Esophagus squamous epithelium (tissue), 5 donors: Measurements from ENCODE around the gene WDR73. TPM values are rescaled to one million over a fixed set of nuclear protein-coding genes. Genes with fewer than 3 reads are reported as not detected.

Source experiments
- DNase-seq: peaks from one replicate; lab custom pipeline; 2025; lab: John Stamatoyannopoulos, UW
- H3K27ac ChIP-seq, 4 donors: fragments of 200-600 bp; sonication (generic); one replicate each; pipeline ENCODE4 v1.5.1; 2016 to 2019; ENCODE audit warnings: mild to moderate bottlenecking in 1 of 4
- H3K27me3 ChIP-seq, 4 donors: fragments of 200-600 bp; sonication (generic); 1 replicate in 3 of 4; 2 replicates in 1 of 4; pipeline versions ENCODE4 v1.5.1 to v1.6.0; 2017 to 2021; ENCODE audit warnings: antibody characterized with exemption in 1 of 4
- H3K36me3 ChIP-seq, 3 donors: fragments of 200-600 bp; sonication (generic); one replicate each; pipeline ENCODE4 v1.5.1; 2016 to 2019
- H3K4me1 ChIP-seq, 3 donors: fragments of 200-600 bp; sonication (generic); one replicate each; pipeline ENCODE4 v1.5.1; 2017 to 2019
- H3K4me3 ChIP-seq, 4 donors: fragments of 200-600 bp; sonication (generic); 1 replicate in 3 of 4; 2 replicates in 1 of 4; pipeline ENCODE4 v1.5.1; 2016 to 2019; ENCODE audit warnings: mild to moderate bottlenecking in 2 of 4, moderate library complexity in 1 of 4
- H3K9me3 ChIP-seq, 3 donors: fragments of 200-600 bp; sonication (generic); one replicate each; pipeline ENCODE4 v1.5.1; 2016 to 2019
- POLR2A ChIP-seq, 4 donors: fragments of 450-650 bp; IDR thresholded peaks; one replicate each; pipeline ENCODE4 v1.6.1; 2017; ENCODE audit warnings: antibody characterized with exemption in 4 of 4, mild to moderate bottlenecking in 4 of 4, moderate library complexity in 3 of 4
- WGBS, 2 donors: methylation state at CpG; one replicate each; pipeline ENCODE4 v1.1.5; 2018; 5-methylcytosine and 5-hydroxymethylcytosine counted together
- intact Hi-C: fragments of 100-400 bp; cut with DNase I; formaldehyde crosslinking; loops from one replicate; pipeline ENCODE4 v1.15.0; 2022
- total RNA-seq, 4 donors: library from RNA; depleted of rRNA; stranded (reverse); fragments of >200 nt; gene quantifications; one replicate each; pipeline ENCODE4 v1.1.0, GENCODE V29; 2016
- TF ChIP-seq, protein P1 (sequence below), 6 experiments: fragments of 450-650 bp in 4 of 6; fragments of 200-600 bp in 2 of 6; sonication (generic) in 2 of 6; IDR thresholded peaks; one replicate each; pipeline ENCODE4 v1.5.1; 2016 to 2019; ENCODE audit warnings: antibody characterized with exemption in 6 of 6, mild to moderate bottlenecking in 4 of 6, moderate library complexity in 4 of 6
- donor health status: DM: yes; HTN: yes; CAD: no.

The WDR73 gene
- total RNA-seq, 4 donors from 2014 or later, result 14.1 to 27.5 (median 16.5) TPM

- intact Hi-C loops, result no loop called here
- Histone ChIP-seq H3K4me3 (no peak overlapping the region), H3K36me3 (peaks cover 0 to 86% (median 0%) of the 10 kb centered on the region in 3 donors), H3K4me1 (no peaks in the 10 kb centered on the region), H3K27ac (no peak overlapping the region), H3K27me3 (no peaks in the 10 kb centered on the region), H3K9me3 (no peaks in the 10 kb centered on the region)
- 94% methylated on average over 3 of the region's 3 CpGs for WGBS, 2 donors
- no peak for DNase-seq
- TF ChIP-seq POLR2A (IDR thresholded peaks at IDR 0.05), result no peak
- TF ChIP-seq, protein P1, sequence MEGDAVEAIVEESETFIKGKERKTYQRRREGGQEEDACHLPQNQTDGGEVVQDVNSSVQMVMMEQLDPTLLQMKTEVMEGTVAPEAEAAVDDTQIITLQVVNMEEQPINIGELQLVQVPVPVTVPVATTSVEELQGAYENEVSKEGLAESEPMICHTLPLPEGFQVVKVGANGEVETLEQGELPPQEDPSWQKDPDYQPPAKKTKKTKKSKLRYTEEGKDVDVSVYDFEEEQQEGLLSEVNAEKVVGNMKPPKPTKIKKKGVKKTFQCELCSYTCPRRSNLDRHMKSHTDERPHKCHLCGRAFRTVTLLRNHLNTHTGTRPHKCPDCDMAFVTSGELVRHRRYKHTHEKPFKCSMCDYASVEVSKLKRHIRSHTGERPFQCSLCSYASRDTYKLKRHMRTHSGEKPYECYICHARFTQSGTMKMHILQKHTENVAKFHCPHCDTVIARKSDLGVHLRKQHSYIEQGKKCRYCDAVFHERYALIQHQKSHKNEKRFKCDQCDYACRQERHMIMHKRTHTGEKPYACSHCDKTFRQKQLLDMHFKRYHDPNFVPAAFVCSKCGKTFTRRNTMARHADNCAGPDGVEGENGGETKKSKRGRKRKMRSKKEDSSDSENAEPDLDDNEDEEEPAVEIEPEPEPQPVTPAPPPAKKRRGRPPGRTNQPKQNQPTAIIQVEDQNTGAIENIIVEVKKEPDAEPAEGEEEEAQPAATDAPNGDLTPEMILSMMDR (IDR thresholded peaks at IDR 0.05), result no peak
These were observed 14.3 kb upstream of the WDR73 start for GRCh38 chr15:84668221-84668982.

DNA sequence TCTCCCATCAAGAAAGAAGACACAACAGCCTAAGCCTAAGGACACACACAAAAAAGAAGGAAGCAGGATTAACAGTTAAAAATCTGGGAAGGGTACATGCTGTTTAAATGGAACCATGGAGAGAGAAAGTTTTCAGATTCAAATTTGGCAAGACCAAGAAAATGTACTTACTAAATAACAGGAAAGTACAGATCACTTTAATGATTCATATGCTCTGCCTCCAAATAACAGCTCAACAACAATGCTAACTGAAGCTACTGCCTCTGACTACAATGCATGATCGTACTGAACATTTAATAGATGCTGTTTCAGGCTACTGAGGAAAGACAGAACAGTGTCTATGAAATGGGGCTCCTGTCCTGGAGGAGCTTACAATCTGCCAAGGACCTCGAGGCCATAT lies 12.3 kb upstream of the WDR73 start:
- DNase-seq, result no peak
- no peak overlapping the region for H3K4me3 ChIP-seq
- WGBS, 2 donors, result 79 to 83% methylated on average over 2 of the region's 2 CpGs
- intact Hi-C loops, result no loop called here
- H3K9me3 ChIP-seq, result no peaks in the 10 kb centered on the region
- H3K27ac ChIP-seq, result no peak overlapping the region
- no peaks in the 10 kb centered on the region for H3K27me3 ChIP-seq
- TF ChIP-seq, protein P1 (IDR thresholded peaks at IDR 0.05), result no peak
- TF ChIP-seq POLR2A (IDR thresholded peaks at IDR 0.05), result no peak
- no peaks in the 10 kb centered on the region for H3K4me1 ChIP-seq
- peaks cover 0 to 79% (median 0%) of the 10 kb centered on the region in 3 donors for H3K36me3 ChIP-seq

GRCh38 chr15:84661001-84661400 lies 6.9 kb upstream of the WDR73 start:
- no peak for DNase-seq
- peaks cover 11 to 29% (median 12%) of the 10 kb centered on the region in 3 donors for H3K4me1 ChIP-seq
- WGBS, 2 donors, result 95 to 96% methylated on average over 10 of the region's 10 CpGs
- H3K27ac ChIP-seq, result no peak overlapping the region
- H3K9me3 ChIP-seq, result no peaks in the 10 kb centered on the region
- no peak for TF ChIP-seq POLR2A (IDR thresholded peaks at IDR 0.05)
- TF ChIP-seq, protein P1 (IDR thresholded peaks at IDR 0.05), result no peak
- peaks cover 0 to 26% (median 0%) of the 10 kb centered on the region in 3 donors for H3K36me3 ChIP-seq
- no peaks in the 10 kb centered on the region for H3K27me3 ChIP-seq
- H3K4me3 ChIP-seq, result no peak overlapping the region
- intact Hi-C loops, result no loop called here

- TF ChIP-seq POLR2A (IDR thresholded peaks at IDR 0.05), result no peak
- TF ChIP-seq, protein P1 (IDR thresholded peaks at IDR 0.05), result no peak
- Histone ChIP-seq H3K36me3 (peaks cover 0 to 18% (median 0%) of the 10 kb centered on the region in 3 donors), H3K4me1 (peaks cover 11 to 34% (median 12%) of the 10 kb centered on the region in 3 donors), H3K9me3 (no peaks in the 10 kb centered on the region), H3K27ac (no peak overlapping the region), H3K27me3 (no peaks in the 10 kb centered on the region), H3K4me3 (no peak overlapping the region)
- DNase-seq, result no peak
- intact Hi-C loops, result no loop called here
- whole genome bisulfite sequencing, 2 donors, result 72 to 81% methylated on average over 4 of the region's 4 CpGs
These were observed 6.1 kb upstream of the WDR73 start for GRCh38 chr15:84659904-84660781.
